WTC11 (cell line): ENCODE data around the gene ZNF598.

Source experiments
- ATF2 ChIP-seq: sonication (generic); formaldehyde crosslinking; IDR thresholded peaks from 2 replicates; pipeline ENCODE4 v1.8.1; 2022; ENCODE audit warnings: low read depth, missing genetic modification reagents, borderline replicate concordance
- E2F4 ChIP-seq: sonication (generic); formaldehyde crosslinking; IDR thresholded peaks from 2 replicates; pipeline ENCODE4 v1.8.1; 2022; ENCODE audit warnings: low read depth, mild to moderate bottlenecking, moderate library complexity, missing genetic modification reagents, borderline replicate concordance
- ELF4 ChIP-seq: sonication (generic); formaldehyde crosslinking; IDR thresholded peaks from 2 replicates; pipeline ENCODE4 v1.8.1; 2022; ENCODE audit warnings: low read depth, mild to moderate bottlenecking, moderate library complexity, missing genetic modification reagents
- FOXJ3 ChIP-seq: sonication (generic); formaldehyde crosslinking; IDR thresholded peaks from 2 replicates; pipeline ENCODE4 v1.9.0; 2021; ENCODE audit warnings: missing genetic modification reagents, mild to moderate bottlenecking, borderline replicate concordance
- PREB ChIP-seq: sonication (generic); formaldehyde crosslinking; IDR thresholded peaks from 2 replicates; pipeline ENCODE4 v1.8.1; 2022; ENCODE audit warnings: mild to moderate bottlenecking, missing genetic modification reagents, moderate library complexity, borderline replicate concordance
- RORB ChIP-seq: fragments of 250-450 bp; sonication (Bioruptor Pico); IDR thresholded peaks from 2 replicates; pipeline ENCODE4 v1.9.0; 2021; ENCODE audit warnings: mild to moderate bottlenecking
- STAT6 ChIP-seq: sonication (generic); formaldehyde crosslinking; conservative IDR thresholded peaks from 2 replicates; pipeline ENCODE4 v1.8.1; 2023; ENCODE audit warnings: mild to moderate bottlenecking, low read depth, missing genetic modification reagents, moderate library complexity
- TP53 ChIP-seq: sonication (generic); formaldehyde crosslinking; IDR thresholded peaks from 2 replicates; pipeline ENCODE4 v1.8.1; 2023; ENCODE audit warnings: mild to moderate bottlenecking, missing genetic modification reagents
- TF ChIP-seq, protein P1 (sequence below): fragments of 200-600 bp; IDR thresholded peaks from 2 replicates; pipeline ENCODE4 v1.8.0; 2022; ENCODE audit warnings: antibody characterized with exemption
- TF ChIP-seq, protein P2 (sequence below): sonication (generic); formaldehyde crosslinking; IDR thresholded peaks from 2 replicates; pipeline ENCODE4 v1.8.1; 2023; ENCODE audit warnings: mild to moderate bottlenecking, missing genetic modification reagents, moderate library complexity
- TF ChIP-seq, protein P3 (sequence below): sonication (generic); formaldehyde crosslinking; IDR thresholded peaks from 2 replicates; pipeline ENCODE4 v1.8.1; 2022; ENCODE audit warnings: mild to moderate bottlenecking, moderate library complexity, missing genetic modification reagents

DNA sequence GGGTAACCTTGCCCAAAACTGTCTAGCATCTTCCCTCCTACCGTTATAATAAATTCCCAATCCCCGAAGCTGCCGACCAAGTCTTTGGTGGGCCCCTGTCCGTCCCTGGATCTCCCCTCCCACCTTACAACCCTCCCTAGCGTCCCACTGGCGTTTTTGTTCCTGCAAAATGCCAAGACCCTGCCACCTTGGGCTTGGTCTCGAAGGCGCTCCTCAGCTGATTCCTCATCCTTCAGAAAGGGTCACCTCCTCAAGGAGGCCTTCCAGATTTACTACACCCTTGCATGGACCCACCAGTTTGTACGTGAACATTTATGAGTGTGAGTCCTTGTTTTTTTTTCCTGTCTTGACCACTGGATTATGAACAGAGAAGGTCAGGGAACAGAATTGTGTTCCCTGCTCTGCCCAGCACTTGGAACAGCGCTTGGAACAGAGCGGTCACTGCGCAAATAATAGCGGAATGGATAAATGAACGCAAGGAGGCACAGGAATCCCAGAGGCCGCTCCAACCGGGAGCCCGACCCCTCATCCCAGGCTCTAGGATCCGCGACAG lies 26.6 kb downstream of the ZNF598 start:
- TF ChIP-seq TP53 (CRISPR knock-in tag): no peak
- TF ChIP-seq ELF4 (CRISPR knock-in tag): no peak
- TF ChIP-seq, protein P1, sequence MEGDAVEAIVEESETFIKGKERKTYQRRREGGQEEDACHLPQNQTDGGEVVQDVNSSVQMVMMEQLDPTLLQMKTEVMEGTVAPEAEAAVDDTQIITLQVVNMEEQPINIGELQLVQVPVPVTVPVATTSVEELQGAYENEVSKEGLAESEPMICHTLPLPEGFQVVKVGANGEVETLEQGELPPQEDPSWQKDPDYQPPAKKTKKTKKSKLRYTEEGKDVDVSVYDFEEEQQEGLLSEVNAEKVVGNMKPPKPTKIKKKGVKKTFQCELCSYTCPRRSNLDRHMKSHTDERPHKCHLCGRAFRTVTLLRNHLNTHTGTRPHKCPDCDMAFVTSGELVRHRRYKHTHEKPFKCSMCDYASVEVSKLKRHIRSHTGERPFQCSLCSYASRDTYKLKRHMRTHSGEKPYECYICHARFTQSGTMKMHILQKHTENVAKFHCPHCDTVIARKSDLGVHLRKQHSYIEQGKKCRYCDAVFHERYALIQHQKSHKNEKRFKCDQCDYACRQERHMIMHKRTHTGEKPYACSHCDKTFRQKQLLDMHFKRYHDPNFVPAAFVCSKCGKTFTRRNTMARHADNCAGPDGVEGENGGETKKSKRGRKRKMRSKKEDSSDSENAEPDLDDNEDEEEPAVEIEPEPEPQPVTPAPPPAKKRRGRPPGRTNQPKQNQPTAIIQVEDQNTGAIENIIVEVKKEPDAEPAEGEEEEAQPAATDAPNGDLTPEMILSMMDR: no peak
- TF ChIP-seq ATF2 (CRISPR knock-in tag): no peak
- TF ChIP-seq PREB: no peak
- no peak for TF ChIP-seq E2F4 (CRISPR knock-in tag)
- TF ChIP-seq RORB (CRISPR knock-in tag): no peak
- no peak for TF ChIP-seq FOXJ3 (CRISPR knock-in tag)
- no peak for TF ChIP-seq STAT6 (CRISPR knock-in tag)
- TF ChIP-seq, protein P2, sequence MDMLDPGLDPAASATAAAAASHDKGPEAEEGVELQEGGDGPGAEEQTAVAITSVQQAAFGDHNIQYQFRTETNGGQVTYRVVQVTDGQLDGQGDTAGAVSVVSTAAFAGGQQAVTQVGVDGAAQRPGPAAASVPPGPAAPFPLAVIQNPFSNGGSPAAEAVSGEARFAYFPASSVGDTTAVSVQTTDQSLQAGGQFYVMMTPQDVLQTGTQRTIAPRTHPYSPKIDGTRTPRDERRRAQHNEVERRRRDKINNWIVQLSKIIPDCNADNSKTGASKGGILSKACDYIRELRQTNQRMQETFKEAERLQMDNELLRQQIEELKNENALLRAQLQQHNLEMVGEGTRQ: no peak
- TF ChIP-seq, protein P3, sequence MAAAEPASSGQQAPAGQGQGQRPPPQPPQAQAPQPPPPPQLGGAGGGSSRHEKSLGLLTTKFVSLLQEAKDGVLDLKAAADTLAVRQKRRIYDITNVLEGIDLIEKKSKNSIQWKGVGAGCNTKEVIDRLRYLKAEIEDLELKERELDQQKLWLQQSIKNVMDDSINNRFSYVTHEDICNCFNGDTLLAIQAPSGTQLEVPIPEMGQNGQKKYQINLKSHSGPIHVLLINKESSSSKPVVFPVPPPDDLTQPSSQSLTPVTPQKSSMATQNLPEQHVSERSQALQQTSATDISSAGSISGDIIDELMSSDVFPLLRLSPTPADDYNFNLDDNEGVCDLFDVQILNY (CRISPR knock-in tag): no peak; the same call in 1 of the 2 replicates
